ENCODE measurements around the gene ZNF362.

DNA sequence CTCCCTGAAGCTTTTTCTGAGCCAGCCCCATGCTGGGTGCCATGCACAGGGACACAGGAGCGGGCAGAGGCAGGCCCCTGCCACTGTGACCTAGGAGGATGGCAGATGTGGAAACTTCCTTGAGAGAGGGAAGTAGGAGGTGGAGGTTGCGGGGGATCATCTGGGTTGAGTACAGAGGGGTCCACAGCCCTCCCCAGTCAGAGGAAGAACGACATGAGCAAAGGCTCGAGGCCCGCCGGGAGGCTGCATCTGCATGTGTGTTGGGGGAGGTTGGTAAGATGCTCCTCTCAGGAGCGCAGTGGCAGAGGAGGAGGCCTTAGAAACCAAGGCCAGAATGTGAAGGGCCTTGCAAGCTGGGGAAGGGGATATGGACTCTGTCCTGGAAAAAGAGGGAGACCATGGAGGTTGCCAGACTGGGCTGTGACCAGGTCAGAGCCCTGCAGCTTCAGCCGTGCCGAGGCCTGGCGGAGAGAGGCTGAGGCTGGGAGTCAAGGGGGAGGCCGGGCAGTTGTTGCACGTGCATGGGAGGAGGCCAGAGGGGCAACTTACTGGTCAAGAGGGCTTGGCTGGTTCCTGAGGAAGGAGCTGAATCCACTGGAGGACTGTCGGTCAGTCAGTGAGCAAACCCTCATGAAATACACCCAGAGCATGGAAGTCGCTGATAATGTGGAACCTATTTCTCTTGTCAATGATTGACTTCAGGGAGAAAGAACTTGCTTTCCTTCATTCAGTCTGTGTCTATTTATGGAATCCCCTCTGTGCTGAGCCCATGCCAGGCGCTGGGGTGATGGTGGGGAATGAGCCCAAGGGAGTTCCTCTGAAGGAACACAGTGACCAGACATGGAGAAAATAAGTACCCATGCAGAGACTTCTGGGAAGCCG, 32.9 kb downstream of the ZNF362 start:
- TF ChIP-seq POLR2AphosphoS5 (IDR thresholded peaks at IDR 0.05; ENCODE audit: low read depth, low read length) (no peak), POLR2A (IDR thresholded peaks at IDR 0.05; ENCODE audit: low read depth, low read length) (no peak), TAF1 (IDR thresholded peaks at IDR 0.05; ENCODE audit: low read depth, low read length) (no peak)
